GM12864 (cell line): ENCODE data around the gene NKIRAS2.

ENCODE experiments used
- DNase-seq: peaks from one replicate; pipeline ENCODE4 v3.0.0-alpha.2; 2011; ENCODE audit warnings: low read depth
- H3K4me3 ChIP-seq: 2 replicates; pipeline ENCODE4 v1.5.1; 2011; ENCODE audit warnings: mild to moderate bottlenecking, low read depth, low read length, control low read depth
- TF ChIP-seq, protein P1 (sequence below): IDR thresholded peaks from 2 replicates; pipeline ENCODE4 v1.5.1; 2011; ENCODE audit warnings: low read depth, mild to moderate bottlenecking, moderate library complexity, low read length, control low read depth, inconsistent platforms; ENCODE audit errors: missing control alignments

The NKIRAS2 gene

DNA sequence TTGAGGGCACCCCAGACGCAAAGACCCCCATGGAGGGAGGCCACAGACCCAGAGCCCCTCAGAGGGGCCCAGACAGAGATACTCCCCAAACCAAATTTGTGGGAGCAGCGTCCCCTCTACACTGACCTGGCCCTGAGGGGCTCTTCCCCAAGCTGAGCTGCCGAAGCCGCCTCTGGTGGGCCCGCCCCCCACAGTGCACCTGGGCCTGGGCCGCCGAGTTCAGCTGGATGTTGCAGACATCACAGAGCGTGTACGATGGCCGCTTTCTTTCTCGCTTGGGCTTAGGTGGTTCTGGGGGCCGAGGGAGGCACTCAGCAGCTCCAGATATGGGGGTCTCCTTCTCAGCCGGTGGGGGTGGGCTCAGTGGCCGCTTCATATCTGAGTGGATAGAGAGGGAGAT, 42.8 kb downstream of the NKIRAS2 start:
- TF ChIP-seq, protein P1, sequence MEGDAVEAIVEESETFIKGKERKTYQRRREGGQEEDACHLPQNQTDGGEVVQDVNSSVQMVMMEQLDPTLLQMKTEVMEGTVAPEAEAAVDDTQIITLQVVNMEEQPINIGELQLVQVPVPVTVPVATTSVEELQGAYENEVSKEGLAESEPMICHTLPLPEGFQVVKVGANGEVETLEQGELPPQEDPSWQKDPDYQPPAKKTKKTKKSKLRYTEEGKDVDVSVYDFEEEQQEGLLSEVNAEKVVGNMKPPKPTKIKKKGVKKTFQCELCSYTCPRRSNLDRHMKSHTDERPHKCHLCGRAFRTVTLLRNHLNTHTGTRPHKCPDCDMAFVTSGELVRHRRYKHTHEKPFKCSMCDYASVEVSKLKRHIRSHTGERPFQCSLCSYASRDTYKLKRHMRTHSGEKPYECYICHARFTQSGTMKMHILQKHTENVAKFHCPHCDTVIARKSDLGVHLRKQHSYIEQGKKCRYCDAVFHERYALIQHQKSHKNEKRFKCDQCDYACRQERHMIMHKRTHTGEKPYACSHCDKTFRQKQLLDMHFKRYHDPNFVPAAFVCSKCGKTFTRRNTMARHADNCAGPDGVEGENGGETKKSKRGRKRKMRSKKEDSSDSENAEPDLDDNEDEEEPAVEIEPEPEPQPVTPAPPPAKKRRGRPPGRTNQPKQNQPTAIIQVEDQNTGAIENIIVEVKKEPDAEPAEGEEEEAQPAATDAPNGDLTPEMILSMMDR: no peak
- no peak overlapping the region for H3K4me3 ChIP-seq
- no peak for DNase-seq

GRCh38 chr17:42065201-42065600, 45.3 kb downstream of the NKIRAS2 start:
- no peak overlapping the region for H3K4me3 ChIP-seq
- TF ChIP-seq, protein P1: no peak
- no peak for DNase-seq

- TF ChIP-seq, protein P1: peak; percentile 98
- H3K4me3 ChIP-seq: no peak overlapping the region
- no peak for DNase-seq
Observed at GRCh38 chr17:42067371-42068091, 47.6 kb downstream of the NKIRAS2 start.

- TF ChIP-seq, protein P1: no peak
- DNase-seq: no peak
Observed at GRCh38 chr17:42068979-42069378, 49.1 kb downstream of the NKIRAS2 start.

DNA sequence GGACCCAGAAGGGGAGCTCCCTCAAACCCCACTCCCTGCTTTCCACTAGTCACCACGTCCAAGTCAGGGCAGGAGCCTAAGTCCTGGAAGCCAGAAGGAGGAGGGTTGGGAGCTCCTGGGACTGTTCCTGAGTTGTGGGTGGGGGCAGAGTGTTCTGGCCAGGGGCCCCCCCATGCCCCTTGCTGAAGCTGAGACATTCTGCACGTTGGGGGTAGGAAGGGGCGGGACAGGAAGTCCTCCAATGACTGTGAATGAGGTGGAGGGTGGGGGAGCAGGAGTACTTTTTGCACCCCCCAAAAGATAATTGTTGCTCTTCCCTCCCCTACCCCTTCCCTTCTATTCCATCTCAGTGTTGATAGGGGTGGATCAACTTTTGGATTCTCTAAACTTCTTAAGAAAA, 51.9 kb downstream of the NKIRAS2 start:
- no peak for DNase-seq
- no peak overlapping the region for H3K4me3 ChIP-seq
- TF ChIP-seq, protein P1: no peak

More at GRCh38 chr17:42068979-42069378, 49.1 kb downstream of the NKIRAS2 start:
- no peak overlapping the region for H3K4me3 ChIP-seq

DNA sequence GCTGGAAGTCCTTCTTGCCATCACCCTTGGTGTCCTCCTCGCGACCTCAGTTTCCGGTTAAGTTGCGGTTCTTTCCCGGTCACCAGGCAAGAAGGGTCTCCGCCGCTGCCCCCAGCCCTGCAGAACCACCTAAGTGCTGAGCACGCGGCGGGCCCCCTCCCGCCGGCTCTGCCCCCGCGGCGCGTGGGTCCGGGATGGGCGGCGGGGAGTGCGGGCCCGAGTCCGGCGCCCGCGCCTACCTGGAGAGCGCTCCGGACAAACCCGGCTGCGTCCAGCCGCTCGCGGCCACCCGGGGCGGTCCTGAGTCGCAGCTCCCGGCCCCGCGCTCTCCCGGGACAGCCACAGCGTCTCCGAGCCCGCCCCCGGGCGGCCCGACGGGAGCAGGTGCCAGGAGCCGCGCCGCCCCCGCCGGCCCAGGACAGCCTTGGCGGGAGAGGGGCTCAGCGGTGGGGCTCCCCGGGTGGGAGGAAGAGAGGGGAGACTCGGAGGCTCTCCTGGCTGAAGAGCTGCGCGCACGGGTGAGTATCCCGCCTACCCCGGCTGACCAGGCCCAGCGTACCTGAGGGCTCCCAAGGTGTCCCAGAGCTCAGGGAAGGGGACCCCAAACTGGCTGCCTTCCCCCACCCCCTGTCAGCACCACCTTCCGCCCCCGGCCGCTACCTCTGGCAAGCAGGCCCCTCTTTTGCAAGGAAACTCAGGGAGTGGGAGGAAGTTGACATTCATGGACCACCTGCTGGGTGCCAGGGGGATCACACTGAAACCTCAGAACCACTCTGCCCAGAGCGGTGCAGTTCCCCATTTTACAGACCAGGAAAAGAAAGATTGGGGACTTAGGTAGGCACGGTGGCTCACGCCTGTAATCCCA, 52.7 kb downstream of the NKIRAS2 start:
- DNase-seq: no peak
- TF ChIP-seq, protein P1: peak; percentile 7
- H3K4me3 ChIP-seq: peak overlapping the region; percentile 12
